Left colon (tissue), 2 donors: ENCODE measurements around the gene ARHGEF7. TPM values are rescaled to one million over a fixed set of nuclear protein-coding genes. Genes with fewer than 3 reads are reported as not detected.

Experiments used
- ATAC-seq: fragments of 200-7000 bp; cut with Tn5 transposase; one replicate; pipeline ENCODE4 v1.9.1; 2020; ENCODE audit warnings: mild to moderate bottlenecking, moderate library complexity
- DNase-seq, 2 donors: peaks; one replicate each; pipeline ENCODE4 v3.0.0-alpha.2; 2020
- intact Hi-C, 2 donors: fragments of 100-400 bp; cut with DNase I in 1 of 2; cut with micrococcal nuclease in 1 of 2; formaldehyde crosslinking; loops; one replicate each; pipeline versions ENCODE4 v1.11.2 to v1.14.0; 2022; cut with DNase I, micrococcal nuclease
- total RNA-seq, 2 donors: library from RNA; stranded (reverse); fragmentation: NEBNext Ultra II Directional; extraction: Animal tissue kit (Norgen Biotek cat#: 25700); gene quantifications; one replicate each; pipeline ENCODE4 v1.2.1, GENCODE V29; 2021
- donor health status: DM: no; HTN: no; CAD: no.
- donor health status: DM: yes; HTN: yes; CAD: no.

Gene ARHGEF7
- total RNA-seq, 2 donors from 2014 or later: 53.0 to 53.5 TPM

DNA sequence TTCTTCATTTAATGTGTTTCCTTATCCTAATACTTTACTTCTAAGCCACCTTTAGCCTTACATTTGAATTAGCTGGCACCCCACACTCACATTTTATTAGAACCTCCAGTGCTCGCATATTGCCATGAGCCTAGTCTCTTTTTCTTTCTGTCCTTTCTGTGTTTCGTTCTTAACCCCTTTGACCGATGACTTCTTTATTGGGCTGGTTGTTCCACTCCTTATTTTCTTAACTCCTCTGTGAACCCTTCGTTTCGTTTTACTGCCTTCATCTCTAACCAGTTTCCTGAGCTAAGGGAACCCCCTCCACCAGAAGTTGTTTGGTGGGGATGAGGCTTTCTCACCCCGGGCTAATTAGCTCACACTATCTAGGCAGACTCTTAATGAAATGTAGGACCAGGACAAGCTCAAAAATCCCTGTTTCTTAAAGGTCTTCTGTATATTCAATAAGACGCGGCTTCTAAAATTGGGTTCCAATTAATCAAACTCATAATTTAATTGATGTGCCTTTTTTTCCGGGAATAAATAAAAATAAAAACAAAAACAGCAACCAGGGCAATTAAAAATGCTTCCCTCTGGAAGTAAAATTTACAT, 19.1 kb upstream of the ARHGEF7 start:
- intact Hi-C loops: no loop called here
- no peak for ATAC-seq
- no peak for DNase-seq

DNA sequence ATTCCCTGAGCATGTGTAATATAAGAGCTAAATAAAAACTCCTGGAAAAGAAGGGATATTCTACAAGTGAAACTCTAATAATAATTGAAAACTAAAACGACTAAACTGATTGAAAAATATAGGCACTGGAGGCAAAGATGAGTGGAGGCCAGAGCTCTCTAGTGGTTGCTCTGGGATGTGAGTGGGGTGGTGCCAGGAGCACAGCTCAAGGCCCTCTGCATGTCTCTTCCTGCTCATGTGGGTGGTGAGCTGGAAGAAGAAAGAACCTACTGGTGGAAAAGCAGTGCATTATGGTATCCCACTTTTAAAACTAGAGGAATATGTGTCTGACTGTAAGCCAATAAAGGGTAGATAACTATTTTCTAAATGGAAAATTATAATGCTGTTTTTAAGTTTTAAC, 15.8 kb upstream of the ARHGEF7 start:
- ATAC-seq (no peak), DNase-seq (no peak)
- intact Hi-C loops: no loop called here

DNA sequence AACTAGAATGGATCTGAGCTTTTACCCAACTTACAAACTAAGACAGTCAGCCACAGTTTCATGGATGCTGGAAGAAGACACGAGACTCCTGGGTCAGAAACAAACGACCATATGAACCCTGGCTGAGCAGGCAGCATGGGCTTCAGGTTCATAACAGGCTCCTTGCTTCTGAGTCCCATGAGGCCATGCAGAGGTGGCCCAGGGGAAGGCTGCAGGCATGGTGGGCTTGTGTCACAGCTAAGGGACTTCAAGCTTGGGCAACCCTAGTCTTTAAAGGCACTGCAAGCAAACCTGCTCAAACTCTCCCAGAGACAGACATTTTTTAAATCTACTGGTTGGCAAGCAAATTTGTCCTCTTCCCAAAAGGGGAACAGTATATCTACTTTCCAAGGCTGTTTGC, 5.1 kb upstream of the ARHGEF7 start:
- DNase-seq (no peak), ATAC-seq (no peak)
- intact Hi-C loops: no loop called here

DNA sequence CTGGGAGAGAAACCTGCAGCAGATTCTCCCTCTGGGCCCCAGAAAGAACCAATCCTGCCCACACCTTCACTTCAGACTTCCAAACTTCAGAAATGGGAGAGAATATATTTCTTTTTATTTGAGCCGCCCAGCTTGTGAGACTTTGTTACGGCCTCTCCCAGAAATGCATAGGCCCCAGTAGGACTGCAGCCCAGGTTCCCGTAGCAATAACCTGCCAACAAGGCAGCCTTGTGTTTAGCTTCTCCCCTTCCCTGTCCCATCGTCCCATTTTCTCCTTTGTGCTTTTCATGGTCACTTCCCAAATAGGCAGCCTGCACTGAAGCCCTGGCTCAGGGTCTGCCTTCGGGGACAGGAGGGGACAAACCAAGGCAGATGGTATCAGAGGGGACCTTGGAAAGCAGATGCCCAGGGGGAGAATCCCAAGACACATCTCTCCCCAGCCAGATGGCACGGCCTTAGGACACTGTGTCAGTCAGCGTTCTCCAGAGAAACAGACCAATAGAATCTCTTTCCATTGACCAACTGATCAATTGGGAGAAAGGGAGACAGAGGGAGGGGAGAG, 3.7 kb upstream of the ARHGEF7 start:
- DNase-seq (no peak), ATAC-seq (no peak)
- intact Hi-C loops: no loop called here

DNA sequence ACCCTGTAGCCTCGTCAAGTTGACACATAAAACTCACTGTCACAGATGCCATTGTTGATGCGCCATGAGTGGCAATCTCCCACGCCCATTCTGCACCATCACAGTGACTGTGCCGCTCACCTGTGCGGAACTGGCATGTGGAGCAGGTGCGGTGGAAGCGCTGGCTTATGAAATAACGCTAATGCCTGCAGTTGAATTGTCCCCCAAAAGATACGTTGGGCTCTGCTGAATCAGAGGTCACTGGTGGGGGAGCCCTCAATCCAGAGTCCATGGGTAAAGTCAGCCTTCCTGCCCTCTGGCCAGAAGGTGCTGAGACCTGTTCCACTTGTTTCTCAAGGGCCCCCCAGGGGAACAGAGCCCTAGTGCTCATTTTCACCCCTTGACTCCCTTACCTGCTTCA, 2.9 kb upstream of the ARHGEF7 start:
- intact Hi-C loops: no loop called here
- DNase-seq (no peak), ATAC-seq (no peak)

DNA sequence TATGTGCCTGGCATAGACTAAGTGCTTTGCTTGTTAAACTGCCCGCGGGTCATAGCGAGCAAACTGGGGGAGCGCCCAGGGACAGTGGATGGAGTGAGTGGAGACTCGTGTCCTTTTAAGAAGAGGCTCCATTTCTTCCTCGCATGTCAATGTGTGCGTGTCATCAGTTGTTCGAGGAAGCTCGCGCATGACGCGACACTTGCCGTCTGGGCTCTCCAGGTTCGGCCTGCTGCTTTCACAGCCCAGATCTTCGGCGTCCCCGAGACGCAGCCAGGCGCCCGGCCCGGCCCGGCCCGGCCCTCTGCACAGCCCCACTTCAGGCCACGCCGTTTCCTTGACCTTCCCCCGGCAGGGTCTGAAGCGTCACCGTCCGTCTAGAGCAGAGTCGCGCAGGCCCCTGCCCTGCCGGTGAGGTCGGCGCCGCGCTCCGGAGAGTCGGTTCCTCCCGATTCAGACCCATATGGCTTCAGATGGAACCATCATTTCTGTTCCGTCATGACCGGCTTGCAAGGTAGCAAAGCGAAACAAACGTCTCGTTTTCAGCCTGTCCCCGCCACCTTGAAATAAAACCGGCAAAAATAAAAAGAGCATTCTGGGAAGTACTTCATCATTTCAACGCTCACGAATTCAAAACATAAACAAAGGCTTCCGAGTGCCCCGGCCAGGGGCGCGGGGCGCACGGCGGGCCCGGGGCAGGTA, 599 bp upstream of the ARHGEF7 start:
- intact Hi-C loops: no loop called here
- ATAC-seq (peak; percentile 26), DNase-seq (peak in 1 of 2 donors; percentile 15)

DNA sequence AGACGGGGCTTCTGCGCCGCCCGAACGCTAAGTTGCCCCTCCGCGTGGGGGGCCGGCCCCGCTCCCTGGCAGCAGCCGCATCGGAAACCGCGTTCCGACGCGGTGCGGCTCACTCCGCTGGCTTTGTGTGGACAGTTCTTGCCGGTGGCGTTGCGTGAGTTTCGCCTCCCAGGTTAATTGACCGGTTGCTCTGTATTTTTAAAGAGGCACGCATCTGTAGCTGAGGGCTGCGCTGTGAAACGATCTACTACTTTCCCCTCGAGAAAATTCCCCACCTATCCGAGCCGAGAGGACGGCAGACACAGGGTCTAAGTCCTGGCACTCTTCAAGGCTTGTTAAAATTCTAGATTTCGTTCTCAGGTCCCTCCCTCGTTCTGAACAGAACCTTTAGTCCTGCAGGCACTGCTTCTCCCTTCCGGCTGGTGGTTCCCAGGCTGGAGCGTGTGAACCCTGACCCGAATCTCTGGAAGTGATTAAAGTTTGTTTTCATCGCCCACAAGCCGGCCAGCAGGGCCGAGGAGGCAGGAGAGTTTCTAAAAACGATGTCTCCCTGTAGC, 933 bp downstream of the ARHGEF7 start:
- ATAC-seq (peak; percentile 73), DNase-seq (peak in 1 of 2 donors; percentile 32)
- intact Hi-C loops: no loop called here

DNA sequence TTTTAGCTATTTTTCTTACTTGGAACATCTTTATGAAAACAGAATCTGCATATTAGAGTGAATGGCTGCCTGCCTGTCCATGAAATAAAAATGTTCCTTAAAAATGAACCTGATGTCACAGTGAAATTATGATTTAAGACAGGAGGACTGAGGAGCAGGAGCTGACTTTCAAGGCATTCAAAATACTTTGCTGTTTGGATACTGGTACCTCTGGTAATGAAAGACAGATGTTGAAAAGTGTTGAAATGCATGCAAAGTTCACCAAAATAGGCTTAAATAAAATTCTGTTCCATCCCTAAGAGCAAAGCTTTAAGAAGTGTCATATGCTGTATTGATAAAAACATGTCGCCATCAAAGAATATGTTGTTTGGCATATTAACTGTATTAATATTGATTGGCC, 1.7 kb downstream of the ARHGEF7 start:
- intact Hi-C loops: no loop called here

DNA sequence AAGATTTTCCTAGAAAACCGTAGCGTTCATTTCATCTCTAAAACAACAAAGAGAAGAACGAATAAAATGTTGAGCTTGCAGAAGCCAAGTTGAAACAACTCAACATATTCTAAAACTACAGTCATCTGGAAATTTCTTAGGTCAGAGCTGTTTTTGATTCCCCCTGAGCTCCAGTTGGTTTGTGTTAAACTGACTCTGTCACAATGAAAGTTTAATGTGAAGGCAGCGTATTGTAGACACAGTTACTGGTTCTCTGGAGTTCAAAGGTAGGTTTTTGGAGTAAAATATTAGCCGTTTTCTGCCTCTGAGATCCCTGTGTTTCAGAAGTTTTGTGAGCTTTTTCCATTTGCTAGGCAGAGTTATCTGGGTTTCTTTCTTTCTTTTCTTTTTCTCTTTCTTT, 2.2 kb downstream of the ARHGEF7 start:
- no peak for ATAC-seq
- intact Hi-C loops: no loop called here

More for the DNA sequence above, 1.7 kb downstream of the ARHGEF7 start:
- no peak for DNase-seq
- ATAC-seq: no peak

DNA sequence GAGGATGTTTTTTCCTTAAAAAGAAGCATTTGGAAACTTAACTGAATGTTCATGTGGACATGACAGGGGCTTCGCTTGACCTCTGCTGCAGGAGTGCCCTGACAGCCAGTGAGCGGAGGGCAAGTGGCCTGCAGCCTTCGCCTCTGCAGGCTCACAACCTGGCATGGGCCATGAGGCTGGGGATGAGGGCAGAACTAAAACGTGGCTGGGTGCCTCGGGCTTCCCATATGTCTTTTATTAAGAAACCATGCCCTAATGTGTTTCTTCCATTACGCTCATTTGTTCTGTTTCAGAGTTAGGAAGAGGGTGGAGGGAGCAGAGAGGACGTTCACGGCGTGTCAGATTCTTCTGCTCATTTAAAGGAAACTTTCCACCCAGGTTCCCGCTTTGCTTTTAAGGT, 2.9 kb downstream of the ARHGEF7 start:
- intact Hi-C loops: no loop called here
- ATAC-seq (no peak), DNase-seq (no peak)

More for the DNA sequence above, 2.2 kb downstream of the ARHGEF7 start:
- DNase-seq: no peak

DNA sequence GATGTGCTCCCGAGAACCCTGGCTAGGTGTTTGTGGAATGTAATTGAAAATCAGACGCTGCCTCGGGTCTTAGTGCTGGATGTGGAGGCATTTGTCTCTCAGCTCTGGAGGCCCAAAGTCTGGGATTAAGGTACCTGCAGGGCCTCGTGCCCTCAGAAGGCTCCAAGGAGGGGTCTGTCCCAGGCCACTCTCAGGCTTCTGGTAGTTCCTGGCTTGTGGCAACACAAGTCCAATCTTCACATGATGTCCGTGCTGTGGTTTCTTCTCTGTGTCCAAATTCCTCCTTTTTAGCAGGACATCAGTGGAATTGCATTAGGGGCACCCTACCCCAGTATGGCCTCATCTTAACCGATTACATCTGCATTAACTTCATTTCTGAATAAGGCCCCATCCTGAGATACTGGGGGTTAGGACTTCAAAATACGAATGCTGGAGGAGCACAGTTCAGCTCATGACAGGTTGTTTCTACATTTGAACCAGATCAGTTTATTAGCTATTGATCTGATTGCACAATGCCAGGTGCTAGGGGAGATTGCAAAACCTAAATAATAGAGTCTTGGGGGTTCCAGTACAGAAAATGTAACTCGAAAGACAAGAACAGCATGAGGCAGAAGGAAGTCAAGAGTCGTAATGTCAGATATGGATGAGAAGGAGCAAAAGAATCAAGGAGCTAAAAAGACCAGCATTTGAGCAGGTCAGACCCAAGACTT, 3.9 kb downstream of the ARHGEF7 start:
- intact Hi-C loops: no loop called here
- ATAC-seq: no peak
- no peak for DNase-seq

DNA sequence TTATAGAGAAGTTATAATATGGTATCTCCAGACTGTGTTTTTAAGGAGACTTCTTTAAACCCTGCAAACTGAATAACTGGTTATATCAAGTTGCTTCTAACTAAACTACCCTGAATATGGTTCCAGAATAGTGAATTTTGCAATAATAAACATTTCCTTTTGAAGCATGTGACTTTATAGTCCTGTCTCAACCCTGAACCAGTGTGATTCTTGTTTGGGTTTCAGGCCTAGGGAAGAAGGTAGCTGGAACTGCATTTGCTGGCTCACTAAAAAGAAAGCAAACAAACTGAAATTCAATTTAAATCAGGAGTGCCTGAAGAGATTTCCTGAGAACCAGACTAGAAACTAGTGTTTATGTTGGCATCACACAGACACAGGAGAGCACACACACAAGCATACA, 4.9 kb downstream of the ARHGEF7 start:
- intact Hi-C loops: no loop called here
- DNase-seq: no peak
- no peak for ATAC-seq

DNA sequence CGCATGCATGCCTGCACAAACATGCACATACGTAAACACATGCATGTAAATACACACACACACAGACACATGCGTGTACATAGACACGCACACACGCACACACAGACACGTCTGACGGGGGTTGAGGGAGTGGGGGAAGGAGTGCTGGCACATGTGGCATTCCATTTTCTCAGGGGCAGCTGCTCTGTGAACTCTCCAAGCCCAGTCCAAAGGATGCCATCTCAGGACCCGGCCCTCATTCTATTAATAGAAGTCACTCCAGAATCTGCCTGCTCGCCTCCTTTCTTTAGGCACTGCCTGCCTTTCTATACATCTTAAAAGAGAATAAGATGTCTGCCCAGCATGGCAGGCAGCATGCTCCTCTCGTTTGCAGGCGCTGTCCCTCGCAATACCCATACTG, 5.3 kb downstream of the ARHGEF7 start:
- DNase-seq (no peak), ATAC-seq (no peak)
- intact Hi-C loops: no loop called here

DNA sequence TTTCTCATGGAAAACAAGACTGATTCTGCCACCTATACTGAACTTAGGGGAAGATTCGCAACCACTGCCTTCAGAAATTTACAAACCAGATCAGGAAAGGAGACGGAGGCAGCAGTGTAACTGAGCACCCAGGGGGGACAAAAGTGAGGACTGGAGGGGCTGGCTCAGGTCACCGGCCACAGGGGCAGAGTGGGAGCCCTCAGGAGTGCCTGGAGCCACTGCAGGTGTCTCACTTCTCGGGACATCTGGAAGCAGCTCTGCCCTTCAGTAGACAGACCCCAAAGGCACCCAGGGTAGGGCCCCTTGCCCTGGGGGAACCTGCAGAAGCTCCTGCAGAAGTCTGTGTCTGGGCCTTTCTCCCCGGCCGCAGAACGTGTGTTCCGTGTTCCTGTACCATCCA, 5.8 kb downstream of the ARHGEF7 start:
- ATAC-seq (no peak), DNase-seq (no peak)
- intact Hi-C loops: no loop called here

DNA sequence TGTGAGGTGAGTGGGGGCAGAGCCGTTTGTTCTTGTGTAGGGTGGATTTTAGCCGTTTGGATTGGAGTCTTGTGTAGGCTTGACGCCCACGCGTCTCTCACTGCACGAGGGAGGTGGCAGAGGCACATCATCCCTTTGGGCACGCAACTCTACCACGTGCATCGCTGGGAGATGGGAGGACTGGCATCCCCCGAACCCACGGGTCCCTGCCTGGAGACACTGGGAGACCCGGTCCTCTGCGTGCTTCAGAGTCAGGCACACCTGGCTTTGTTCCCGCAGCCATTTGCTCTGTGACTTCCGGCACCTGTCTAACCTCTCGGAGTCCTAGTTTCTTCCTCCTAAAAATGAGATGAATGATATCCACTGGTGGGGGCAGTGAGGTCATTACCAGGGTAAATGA, 6.4 kb downstream of the ARHGEF7 start:
- no peak for DNase-seq
- intact Hi-C loops: no loop called here
- ATAC-seq: no peak

DNA sequence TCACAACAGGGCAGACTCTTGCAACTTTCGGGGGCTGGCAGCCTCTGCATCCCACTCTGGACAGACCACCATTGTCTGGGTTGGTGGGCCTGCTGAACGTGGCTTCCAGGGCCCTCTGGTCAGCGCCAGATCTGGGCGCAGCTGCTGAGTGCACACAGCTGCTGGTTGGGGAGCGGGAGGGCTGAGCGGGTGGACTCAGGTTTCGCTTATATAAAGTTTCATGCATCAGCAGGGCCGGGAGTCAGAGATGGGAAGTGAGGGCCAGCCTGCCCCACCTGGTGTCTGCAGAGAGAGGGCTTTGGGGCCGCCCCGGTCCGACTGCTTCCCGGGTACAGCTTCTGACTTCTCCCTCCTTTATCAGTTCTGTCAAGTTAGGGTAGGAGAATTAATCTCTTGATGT, 6.9 kb downstream of the ARHGEF7 start:
- DNase-seq (no peak), ATAC-seq (no peak)
- intact Hi-C loops: no loop called here

DNA sequence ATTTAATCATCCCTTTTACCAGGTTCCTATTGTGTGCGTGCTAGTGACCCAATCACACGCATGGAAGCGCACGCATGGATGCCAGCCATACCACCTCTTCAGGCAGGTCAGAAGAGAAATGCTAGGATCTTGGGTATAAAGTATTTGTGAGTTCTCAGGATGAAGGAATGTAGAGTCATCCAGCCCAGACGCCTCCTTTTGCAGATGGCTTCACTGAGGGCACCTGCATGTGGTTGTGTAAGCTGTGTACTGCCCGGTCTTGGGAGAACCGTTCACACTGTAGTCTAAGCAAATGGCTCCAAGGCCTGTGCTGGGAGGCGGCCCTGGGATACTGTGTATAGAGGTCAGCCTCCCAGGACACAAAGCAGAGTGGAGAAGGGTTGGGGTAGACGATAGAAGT, 7.5 kb downstream of the ARHGEF7 start:
- no peak for ATAC-seq
- intact Hi-C loops: no loop called here
- no peak for DNase-seq

DNA sequence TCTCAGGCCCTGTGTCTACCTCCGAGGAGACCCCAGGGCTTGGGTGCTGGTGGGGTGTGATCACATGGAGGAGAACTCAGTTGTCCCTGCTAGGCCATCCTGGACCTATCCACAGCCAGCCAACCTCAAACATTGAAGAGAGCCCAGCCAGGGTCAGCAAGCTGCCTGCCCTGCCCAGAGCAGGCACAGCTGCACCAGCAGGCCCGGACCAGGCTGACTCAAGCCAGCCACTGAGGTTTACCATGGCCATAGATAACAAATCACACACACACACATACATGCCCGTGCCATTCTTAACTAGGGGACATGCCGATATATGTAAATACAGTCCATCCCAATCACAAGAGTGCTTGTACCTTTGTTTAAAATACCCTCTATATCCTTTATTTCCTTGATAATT, 8.1 kb downstream of the ARHGEF7 start:
- DNase-seq (no peak), ATAC-seq (no peak)
- intact Hi-C loops: no loop called here

DNA sequence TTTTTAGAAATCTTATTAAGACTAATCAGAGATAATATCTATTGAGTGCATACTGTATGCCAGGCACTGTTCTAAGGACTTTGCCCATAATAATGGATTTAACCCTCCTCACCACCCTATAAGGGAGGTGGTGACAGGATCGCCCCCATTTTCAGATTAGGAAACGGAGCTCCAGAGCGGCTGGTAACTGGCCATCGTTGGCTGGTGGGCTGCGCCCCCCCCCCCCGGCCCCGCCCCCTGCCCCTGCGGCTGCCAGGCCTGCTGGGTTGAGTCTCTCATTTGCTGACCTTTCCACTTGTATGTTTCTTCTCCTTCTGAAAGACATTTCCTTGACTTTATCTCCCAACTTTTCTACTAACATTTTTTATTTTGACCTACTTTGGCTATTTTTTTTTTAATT, 8.5 kb downstream of the ARHGEF7 start:
- intact Hi-C loops: no loop called here
- ATAC-seq: no peak
- DNase-seq: no peak

DNA sequence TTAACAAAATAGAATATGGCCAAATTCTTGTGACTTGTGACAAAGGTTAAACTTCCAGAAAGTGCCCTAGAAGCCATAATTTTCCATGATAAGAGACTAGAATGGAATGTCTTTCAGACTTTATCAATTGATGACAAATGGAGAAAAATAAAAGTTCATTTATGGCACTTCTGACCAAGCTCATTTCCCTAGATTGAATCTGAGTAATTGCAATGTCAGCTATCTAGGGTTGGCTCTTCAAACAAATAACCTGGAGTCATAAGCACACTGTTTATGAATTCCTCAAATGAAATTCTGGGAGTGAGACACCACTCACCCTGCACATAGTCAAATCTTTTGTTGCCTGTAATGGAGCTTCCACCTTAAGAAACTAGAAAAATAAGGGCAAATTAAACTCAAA, 11.4 kb downstream of the ARHGEF7 start:
- intact Hi-C loops: no loop called here
- ATAC-seq (no peak), DNase-seq (no peak)
